Measurements from ENCODE around the gene SIGLEC10.
A peak's percentile ranks its signal among the peaks of the same experiment; 100 is the strongest.

Gene SIGLEC10

GRCh38 chr19:51372021-51372648, 45.3 kb downstream of the SIGLEC10 start:
- Histone ChIP-seq H3K36me3 (ENCODE audit: insufficient read depth, low read length) (no peaks in the 10 kb centered on the region), H3K4me3 (ENCODE audit: low read depth in 1 of 2, low read length in 2 of 2) (peak overlapping the region; percentile 7 to 57; a peak in 3 of 4 replicates), H3K4me2 (ENCODE audit: insufficient read depth, low read length) (peak overlapping the region; percentile 83), H3K79me2 (ENCODE audit: insufficient read depth, low read length) (peaks cover 7% of the 10 kb centered on the region), H2AFZ (ENCODE audit: low read depth, low read length) (peak overlapping the region; percentile 48), H3K27me3 (ENCODE audit: insufficient read depth, low read length, poor library complexity) (no peaks in the 10 kb centered on the region), H3K4me1 (ENCODE audit: insufficient read depth, low read length) (peaks cover 65% of the 10 kb centered on the region), H3K9me3 (ENCODE audit: insufficient read depth, low read length, severe bottlenecking) (no peaks in the 10 kb centered on the region), H3K9ac (ENCODE audit: low read depth, low read length) (peak overlapping the region; percentile 69), H3K27ac (ENCODE audit: low read length) (peak overlapping the region; percentile 89), H4K20me1 (ENCODE audit: insufficient read depth, low read length) (no peaks in the 10 kb centered on the region)
- DNase-seq (no peak), ATAC-seq (ENCODE audit: insufficient read depth, low read depth) (no peak)
- no peak for TF ChIP-seq EZH2 (IDR thresholded peaks at IDR 0.05; ENCODE audit: borderline replicate concordance, low read depth, low read length, severe bottlenecking)
- no peak for TF ChIP-seq CTCF (IDR thresholded peaks at IDR 0.05; ENCODE audit: borderline replicate concordance, extremely low read depth, low read length, poor library complexity, severe bottlenecking)

- no peaks in the 10 kb centered on the region for H4K20me1 ChIP-seq (ENCODE audit: insufficient read depth, low read length)
- H3K9ac ChIP-seq (ENCODE audit: low read depth, low read length): peak overlapping the region; percentile 69; the same call in 1 of the 2 replicates
- H3K36me3 ChIP-seq (ENCODE audit: insufficient read depth, low read length): no peaks in the 10 kb centered on the region
- TF ChIP-seq CTCF (IDR thresholded peaks at IDR 0.05; ENCODE audit: borderline replicate concordance, extremely low read depth, low read length, poor library complexity, severe bottlenecking): no peak
- no peak for TF ChIP-seq EZH2 (IDR thresholded peaks at IDR 0.05; ENCODE audit: borderline replicate concordance, low read depth, low read length, severe bottlenecking)
- peak overlapping the region; percentile 89 for H3K27ac ChIP-seq (ENCODE audit: low read length)
- ATAC-seq (ENCODE audit: insufficient read depth, low read depth): no peak
- peaks cover 14% of the 10 kb centered on the region for H3K79me2 ChIP-seq (ENCODE audit: insufficient read depth, low read length)
- no peak overlapping the region for H2AFZ ChIP-seq (ENCODE audit: low read depth, low read length)
- no peak for DNase-seq
- peak overlapping the region in 1 of 2 experiments; percentile 57; a peak in 2 of 4 replicates for H3K4me3 ChIP-seq (ENCODE audit: low read depth in 1 of 2, low read length in 2 of 2)
- peak overlapping the region; percentile 83 for H3K4me2 ChIP-seq (ENCODE audit: insufficient read depth, low read length)
- no peaks in the 10 kb centered on the region for H3K27me3 ChIP-seq (ENCODE audit: insufficient read depth, low read length, poor library complexity)
- H3K9me3 ChIP-seq (ENCODE audit: insufficient read depth, low read length, severe bottlenecking): no peaks in the 10 kb centered on the region
- H3K4me1 ChIP-seq (ENCODE audit: insufficient read depth, low read length): peaks cover 66% of the 10 kb centered on the region
Observed at GRCh38 chr19:51371186-51371690, 46.2 kb downstream of the SIGLEC10 start.

- Histone ChIP-seq H3K9ac (ENCODE audit: low read depth, low read length) (no peak overlapping the region), H3K9me3 (ENCODE audit: insufficient read depth, low read length, severe bottlenecking) (no peaks in the 10 kb centered on the region), H2AFZ (ENCODE audit: low read depth, low read length) (no peak overlapping the region), H3K27me3 (ENCODE audit: insufficient read depth, low read length, poor library complexity) (no peaks in the 10 kb centered on the region), H3K4me2 (ENCODE audit: insufficient read depth, low read length) (no peak overlapping the region), H3K27ac (ENCODE audit: low read length) (no peak overlapping the region), H3K4me3 (ENCODE audit: low read depth in 1 of 2, low read length in 2 of 2) (no peak overlapping the region), H3K4me1 (ENCODE audit: insufficient read depth, low read length) (peaks cover 61% of the 10 kb centered on the region), H3K79me2 (ENCODE audit: insufficient read depth, low read length) (peaks cover 23% of the 10 kb centered on the region), H3K36me3 (ENCODE audit: insufficient read depth, low read length) (no peaks in the 10 kb centered on the region; the same call in 1 of the 2 replicates), H4K20me1 (ENCODE audit: insufficient read depth, low read length) (no peaks in the 10 kb centered on the region)
- ATAC-seq (ENCODE audit: insufficient read depth, low read depth) (no peak), DNase-seq (no peak)
- TF ChIP-seq CTCF (IDR thresholded peaks at IDR 0.05; ENCODE audit: borderline replicate concordance, extremely low read depth, low read length, poor library complexity, severe bottlenecking) (no peak), EZH2 (IDR thresholded peaks at IDR 0.05; ENCODE audit: borderline replicate concordance, low read depth, low read length, severe bottlenecking) (no peak)
Observed at GRCh38 chr19:51370230-51370629, 47.2 kb downstream of the SIGLEC10 start.

All from DND-41 (cell line).